Retinal pigment epithelial cell (primary cell): ENCODE measurements around the gene CLTB.

Experiments used
- DNase-seq: peaks from one replicate; pipeline ENCODE4 v3.0.0-alpha.2; 2010; ENCODE audit warnings: low read depth
- H3K4me3 ChIP-seq: 2 replicates; pipeline ENCODE4 v1.5.1; 2011; ENCODE audit warnings: mild to moderate bottlenecking, low read length, control low read depth, moderate library complexity
- TF ChIP-seq, protein P1 (sequence below): conservative IDR thresholded peaks from 2 replicates; pipeline ENCODE4 v1.5.1; 2011; ENCODE audit warnings: low read depth, low read length, control low read depth, inconsistent platforms

Gene CLTB

DNA sequence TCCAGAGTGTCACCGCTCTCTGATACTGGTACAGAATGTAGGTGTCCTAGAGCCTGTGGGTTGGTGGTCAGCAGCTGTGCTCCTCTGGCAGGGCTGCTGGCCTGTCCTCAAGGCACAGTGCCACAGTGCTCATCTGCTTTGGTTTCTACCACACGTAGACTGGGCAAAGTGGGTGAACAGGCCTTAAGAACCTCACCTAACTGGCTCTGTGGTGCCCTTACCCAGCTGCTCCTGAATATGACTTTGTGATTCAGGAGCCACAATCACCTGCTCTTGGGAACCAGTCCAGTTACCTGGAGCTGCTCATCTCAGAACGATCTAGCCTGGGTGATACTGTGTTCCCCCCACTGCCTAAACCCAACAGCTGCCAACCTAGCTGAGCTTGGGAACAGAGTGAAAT is 34.4 kb downstream of the CLTB start:
- H3K4me3 ChIP-seq = no peak overlapping the region
- DNase-seq = no peak
- TF ChIP-seq, protein P1, sequence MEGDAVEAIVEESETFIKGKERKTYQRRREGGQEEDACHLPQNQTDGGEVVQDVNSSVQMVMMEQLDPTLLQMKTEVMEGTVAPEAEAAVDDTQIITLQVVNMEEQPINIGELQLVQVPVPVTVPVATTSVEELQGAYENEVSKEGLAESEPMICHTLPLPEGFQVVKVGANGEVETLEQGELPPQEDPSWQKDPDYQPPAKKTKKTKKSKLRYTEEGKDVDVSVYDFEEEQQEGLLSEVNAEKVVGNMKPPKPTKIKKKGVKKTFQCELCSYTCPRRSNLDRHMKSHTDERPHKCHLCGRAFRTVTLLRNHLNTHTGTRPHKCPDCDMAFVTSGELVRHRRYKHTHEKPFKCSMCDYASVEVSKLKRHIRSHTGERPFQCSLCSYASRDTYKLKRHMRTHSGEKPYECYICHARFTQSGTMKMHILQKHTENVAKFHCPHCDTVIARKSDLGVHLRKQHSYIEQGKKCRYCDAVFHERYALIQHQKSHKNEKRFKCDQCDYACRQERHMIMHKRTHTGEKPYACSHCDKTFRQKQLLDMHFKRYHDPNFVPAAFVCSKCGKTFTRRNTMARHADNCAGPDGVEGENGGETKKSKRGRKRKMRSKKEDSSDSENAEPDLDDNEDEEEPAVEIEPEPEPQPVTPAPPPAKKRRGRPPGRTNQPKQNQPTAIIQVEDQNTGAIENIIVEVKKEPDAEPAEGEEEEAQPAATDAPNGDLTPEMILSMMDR = no peak

DNA sequence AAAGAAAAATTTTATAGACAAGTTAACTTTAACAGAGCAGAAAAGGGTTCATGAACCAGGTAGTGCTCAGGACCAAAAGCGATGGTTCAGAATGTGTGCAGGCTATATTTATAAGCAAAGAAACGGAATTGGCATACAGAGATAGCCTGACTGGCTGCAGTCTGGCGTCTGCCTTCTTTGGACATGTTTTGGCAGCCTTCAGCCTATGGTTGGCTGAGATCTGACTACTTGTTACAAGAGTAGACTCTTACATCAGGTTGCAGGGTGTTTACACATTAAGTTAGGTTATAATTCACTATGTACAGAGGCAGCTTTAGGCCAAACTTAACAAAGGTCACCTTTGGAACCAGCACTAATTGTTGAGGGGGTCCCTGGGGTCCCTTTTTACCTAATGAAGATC is 34.9 kb downstream of the CLTB start:
- TF ChIP-seq, protein P1 = no peak
- no peak overlapping the region for H3K4me3 ChIP-seq
- DNase-seq = no peak

DNA sequence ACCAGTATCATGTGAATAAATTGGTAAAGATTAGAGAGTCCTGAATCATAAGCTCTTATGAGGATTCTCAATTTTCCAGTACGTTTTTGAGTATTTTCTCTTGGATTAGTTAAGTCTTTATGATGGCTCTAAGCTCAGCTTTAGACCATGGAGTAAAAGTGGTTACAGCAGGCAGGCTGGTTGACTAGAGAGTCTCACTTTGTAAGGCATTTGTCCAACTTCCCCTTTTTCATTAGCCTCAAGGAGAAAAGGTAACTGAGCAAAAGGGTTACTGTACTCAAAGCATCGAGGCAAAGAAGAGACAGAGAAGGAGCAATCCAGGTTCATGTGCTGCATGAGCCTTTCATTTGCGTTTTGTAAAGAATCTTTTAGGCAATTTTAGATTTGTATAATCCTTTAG is 36.5 kb downstream of the CLTB start:
- DNase-seq = no peak
- TF ChIP-seq, protein P1 = no peak

DNA sequence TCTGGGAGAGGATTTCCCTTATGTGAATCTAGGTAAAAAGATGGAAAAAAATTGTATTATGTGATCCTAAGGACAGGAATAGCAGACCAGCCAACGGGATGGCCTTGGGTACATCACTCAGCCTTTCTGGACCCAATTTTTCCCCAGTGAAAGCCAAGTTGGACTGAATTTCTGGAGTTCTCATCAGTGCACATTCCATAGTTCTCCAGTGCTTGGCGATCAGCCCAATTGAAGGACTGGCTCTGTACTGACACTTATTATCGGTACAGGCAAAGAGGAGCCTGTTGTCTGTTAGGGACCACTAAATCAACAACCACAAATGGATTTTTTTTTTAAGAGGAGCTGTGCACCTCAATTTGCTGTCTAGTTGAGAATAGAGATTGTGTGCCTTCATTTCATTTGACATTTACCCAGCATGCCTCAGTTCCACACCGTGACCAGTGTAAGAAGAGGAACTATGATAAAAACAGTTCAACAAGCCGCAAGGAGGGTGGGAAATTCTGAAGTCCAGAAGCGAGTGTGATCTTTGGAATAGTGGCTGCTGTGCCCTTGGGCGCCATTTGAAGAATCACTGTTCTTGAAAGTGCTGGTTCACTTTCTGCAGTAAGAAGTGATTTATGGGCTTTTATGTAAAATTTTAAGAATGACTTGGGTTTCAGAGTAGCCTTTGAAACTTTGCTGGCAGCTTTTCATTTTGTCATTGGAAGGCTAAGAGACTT is 43.1 kb downstream of the CLTB start:
- TF ChIP-seq, protein P1 = no peak
- no peak for DNase-seq
- H3K4me3 ChIP-seq = no peak overlapping the region

More for the DNA sequence above, 36.5 kb downstream of the CLTB start:
- H3K4me3 ChIP-seq = no peak overlapping the region

DNA sequence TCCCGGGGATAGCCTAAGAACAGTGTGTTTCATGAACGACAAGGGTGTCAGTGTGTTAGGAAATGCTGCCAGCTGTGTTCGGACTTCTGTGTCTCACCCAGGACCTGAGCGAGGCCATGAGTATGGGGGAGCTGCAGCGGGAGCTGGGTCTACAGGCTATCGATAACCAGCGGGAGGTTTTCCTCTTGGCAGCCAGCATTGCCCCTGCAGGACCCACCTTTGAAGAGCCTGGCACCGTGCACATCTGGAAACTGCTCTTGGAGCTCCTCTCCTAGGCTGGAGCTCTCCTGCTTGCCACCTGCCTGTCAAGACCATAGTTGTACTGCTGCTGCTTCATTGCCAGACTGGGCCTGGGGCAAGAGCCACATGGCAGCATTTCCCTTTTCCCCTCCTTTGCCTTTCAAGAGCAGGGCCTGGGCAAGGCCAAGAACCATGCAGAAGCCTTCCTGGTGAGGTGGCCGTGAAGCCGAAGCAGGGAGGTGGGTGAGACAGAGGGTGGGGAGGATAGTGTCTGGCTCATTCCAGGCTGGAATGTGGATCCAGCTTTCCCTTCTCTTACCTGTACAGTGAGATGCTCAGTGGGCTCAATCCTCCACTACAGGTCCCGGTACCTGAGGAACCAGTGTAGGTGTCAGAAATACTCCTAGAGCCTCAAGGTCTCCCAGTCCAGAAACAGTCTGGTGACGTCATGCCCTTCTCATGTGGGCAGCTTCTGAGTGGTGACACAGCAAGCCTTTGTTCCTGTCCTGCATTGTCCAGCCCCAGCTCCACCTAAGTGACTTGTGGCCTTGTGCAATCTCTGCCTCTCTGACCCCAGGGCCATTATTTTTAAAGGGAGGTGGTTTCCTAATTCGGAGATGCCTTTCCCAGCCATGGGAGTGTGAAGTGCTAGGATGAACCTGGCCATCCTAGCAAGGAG is 44.5 kb downstream of the CLTB start:
- TF ChIP-seq, protein P1 = no peak
- no peak overlapping the region for H3K4me3 ChIP-seq
- no peak for DNase-seq

DNA sequence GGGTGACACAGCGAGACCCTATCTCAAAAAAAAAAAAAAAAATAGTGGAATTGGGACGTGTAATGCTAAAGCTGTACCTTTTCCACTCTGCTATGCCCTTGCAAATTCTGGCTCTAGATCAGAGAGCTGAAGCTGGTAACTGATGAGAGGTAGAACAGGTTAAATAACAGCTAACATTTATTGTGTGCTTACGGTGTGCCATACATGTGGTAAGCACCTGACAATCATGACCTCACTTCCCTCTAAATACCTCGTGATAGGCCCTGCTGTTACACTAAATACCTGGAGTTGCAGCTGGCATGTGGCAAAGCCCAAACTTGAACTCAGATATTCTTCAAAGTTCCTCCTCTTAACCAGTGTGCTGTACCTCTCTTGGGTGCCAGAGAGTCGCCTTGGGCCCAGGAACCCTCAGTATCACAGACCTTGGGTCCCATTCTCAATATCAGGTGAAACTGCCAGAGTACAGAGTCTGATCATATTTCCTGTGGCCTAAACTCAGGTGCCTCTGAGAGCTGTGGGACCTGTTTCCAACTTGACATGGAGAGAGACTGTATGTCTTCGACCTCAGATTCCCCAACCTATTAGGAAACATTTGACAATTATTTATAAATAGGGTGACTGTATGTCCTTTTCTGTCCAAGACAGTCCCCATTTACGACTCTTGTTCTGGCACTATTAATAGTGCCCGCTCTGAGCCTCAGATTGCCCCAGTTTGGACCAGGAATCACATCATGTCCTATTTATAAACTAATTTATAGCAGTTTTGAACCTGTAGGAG is 46.2 kb downstream of the CLTB start:
- H3K4me3 ChIP-seq = no peak overlapping the region
- no peak for DNase-seq
- TF ChIP-seq, protein P1 = no peak
